ENCODE measurements around the gene MARCHF3.
"Not testable (repeated sequence)": the region's sequence is repeated elsewhere in the genome, so short reads cannot be mapped to it uniquely, and the experiment has no call there.

The MARCHF3 gene

GRCh38 chr5:127060470-127060985, 30.2 kb upstream of the MARCHF3 start:
- no peak overlapping the region for H3K9ac ChIP-seq
- TF ChIP-seq CTCF (IDR thresholded peaks at IDR 0.05), result no peak
- no peak overlapping the region for H3K4me3 ChIP-seq (ENCODE audit: low read depth, low read length)
- H2AFZ ChIP-seq, result no peak overlapping the region
- no peaks in the 10 kb centered on the region for H3K4me1 ChIP-seq
- H3K79me2 ChIP-seq, result no peaks in the 10 kb centered on the region
- H3K9me3 ChIP-seq (ENCODE audit: control insufficient read depth, low read length), result no peaks in the 10 kb centered on the region
- H3K27ac ChIP-seq, result no peak overlapping the region
- no peaks in the 10 kb centered on the region for H3K27me3 ChIP-seq (ENCODE audit: control insufficient read depth, insufficient read depth, low read length)
- no peak overlapping the region for H3K4me2 ChIP-seq (ENCODE audit: low read length)
- no peaks in the 10 kb centered on the region for H3K36me3 ChIP-seq (ENCODE audit: control insufficient read depth, insufficient read depth, low read length)

- Histone ChIP-seq H3K9me3 (ENCODE audit: control insufficient read depth, low read length) (no peaks in the 10 kb centered on the region), H3K4me3 (ENCODE audit: low read depth, low read length) (no peak overlapping the region), H3K27me3 (ENCODE audit: control insufficient read depth, insufficient read depth, low read length) (no peaks in the 10 kb centered on the region), H3K36me3 (ENCODE audit: control insufficient read depth, insufficient read depth, low read length) (no peaks in the 10 kb centered on the region), H3K4me1 (no peaks in the 10 kb centered on the region), H3K9ac (no peak overlapping the region), H3K27ac (no peak overlapping the region), H2AFZ (no peak overlapping the region), H3K4me2 (ENCODE audit: low read length) (no peak overlapping the region), H3K79me2 (no peaks in the 10 kb centered on the region)
- TF ChIP-seq CTCF (IDR thresholded peaks at IDR 0.05), result no peak
These were observed 26.5 kb upstream of the MARCHF3 start for GRCh38 chr5:127056896-127057295.

GRCh38 chr5:127055880-127056653, 25.7 kb upstream of the MARCHF3 start:
- H3K79me2 ChIP-seq, result no peaks in the 10 kb centered on the region
- no peak overlapping the region for H2AFZ ChIP-seq
- no peak overlapping the region for H3K4me2 ChIP-seq (ENCODE audit: low read length)
- no peak overlapping the region for H3K27ac ChIP-seq
- no peak overlapping the region for H3K9ac ChIP-seq
- no peaks in the 10 kb centered on the region for H3K27me3 ChIP-seq (ENCODE audit: control insufficient read depth, insufficient read depth, low read length)
- H3K4me1 ChIP-seq, result no peaks in the 10 kb centered on the region
- TF ChIP-seq CTCF (IDR thresholded peaks at IDR 0.05), result no peak
- H3K36me3 ChIP-seq (ENCODE audit: control insufficient read depth, insufficient read depth, low read length), result no peaks in the 10 kb centered on the region
- no peaks in the 10 kb centered on the region for H3K9me3 ChIP-seq (ENCODE audit: control insufficient read depth, low read length)
- no peak overlapping the region for H3K4me3 ChIP-seq (ENCODE audit: low read depth, low read length)

DNA sequence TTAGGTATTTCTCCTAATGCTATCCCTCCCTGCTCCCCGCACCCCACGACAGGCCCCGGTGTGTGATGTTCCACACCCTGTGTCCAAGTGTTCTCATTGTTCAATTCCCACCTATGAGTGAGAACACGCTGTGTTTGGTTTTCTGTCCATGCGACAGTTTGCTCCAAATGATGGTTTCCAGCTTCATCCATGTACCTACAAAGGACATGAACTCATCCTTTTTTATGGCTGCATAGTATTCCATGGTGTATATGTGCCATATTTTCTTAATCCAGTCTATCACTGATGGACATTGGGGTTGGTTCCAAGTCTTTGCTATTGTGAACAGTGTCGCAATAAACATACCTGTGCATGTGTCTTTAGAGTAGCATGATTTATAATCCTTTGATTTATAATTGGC, 23.2 kb upstream of the MARCHF3 start:
- not testable (repeated sequence) for H3K9ac ChIP-seq; H3K4me3 ChIP-seq (ENCODE audit: low read depth, low read length); H3K4me2 ChIP-seq (ENCODE audit: low read length); H3K9me3 ChIP-seq (ENCODE audit: control insufficient read depth, low read length); H3K27ac ChIP-seq; H3K27me3 ChIP-seq (ENCODE audit: control insufficient read depth, insufficient read depth, low read length); H3K36me3 ChIP-seq (ENCODE audit: control insufficient read depth, insufficient read depth, low read length); H3K4me1 ChIP-seq; H3K79me2 ChIP-seq; H2AFZ ChIP-seq

DNA sequence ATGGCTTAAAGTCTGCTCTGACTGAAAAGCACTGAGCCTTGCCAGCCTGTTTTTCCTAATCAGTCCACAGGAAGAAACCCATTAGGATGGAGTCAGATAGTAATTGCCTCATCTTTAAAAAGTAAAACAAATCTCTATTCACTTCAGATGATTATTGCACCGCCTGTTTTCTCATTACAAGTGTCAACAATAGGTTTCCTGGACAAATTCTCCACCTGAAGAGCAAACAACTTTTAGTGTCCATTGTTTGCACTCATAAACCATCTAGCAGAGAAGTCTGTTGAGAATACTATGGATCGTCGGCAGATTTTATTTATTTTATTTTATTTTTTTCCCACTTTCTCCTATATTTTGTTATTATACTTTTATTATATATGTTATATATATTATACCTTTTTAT, 22.7 kb upstream of the MARCHF3 start:
- H3K27me3 ChIP-seq (ENCODE audit: control insufficient read depth, insufficient read depth, low read length), result no peaks in the 10 kb centered on the region
- H3K36me3 ChIP-seq (ENCODE audit: control insufficient read depth, insufficient read depth, low read length), result no peaks in the 10 kb centered on the region
- no peak overlapping the region for H3K9ac ChIP-seq
- no peak overlapping the region for H3K27ac ChIP-seq
- no peaks in the 10 kb centered on the region for H3K79me2 ChIP-seq
- H3K4me3 ChIP-seq (ENCODE audit: low read depth, low read length), result no peak overlapping the region
- H3K9me3 ChIP-seq (ENCODE audit: control insufficient read depth, low read length), result no peaks in the 10 kb centered on the region
- H3K4me1 ChIP-seq, result no peaks in the 10 kb centered on the region
- no peak overlapping the region for H2AFZ ChIP-seq
- H3K4me2 ChIP-seq (ENCODE audit: low read length), result no peak overlapping the region
- TF ChIP-seq CTCF (IDR thresholded peaks at IDR 0.05), result no peak
